DOHH2 (cell line): ENCODE data around the gene EFCAB9.

ENCODE experiments used
- H3F3A ChIP-seq: fragments of 200-600 bp; sonication (generic), shearing (Covaris generic); 2 replicates; pipeline ENCODE4 v1.6.0; 2016; ENCODE audit warnings: antibody characterized with exemption, mild to moderate bottlenecking; ENCODE audit not compliant: control insufficient read depth, insufficient read depth
- H3K27ac ChIP-seq: fragments of 200-600 bp; sonication (generic); 2 replicates; pipeline ENCODE4 v1.5.1; 2014; ENCODE audit warnings: low read depth, mild to moderate bottlenecking, low read length, moderate library complexity
- H3K27me3 ChIP-seq: fragments of 200-600 bp; sonication (generic); 2 replicates; pipeline ENCODE4 v1.6.1; 2014; ENCODE audit warnings: mild to moderate bottlenecking, low read length, mixed read lengths; ENCODE audit not compliant: control insufficient read depth
- H3K36me3 ChIP-seq: fragments of 200-600 bp; sonication (generic); 2 replicates; pipeline ENCODE4 v1.6.1; 2014; ENCODE audit warnings: mild to moderate bottlenecking, low read length, moderate library complexity, mixed read lengths; ENCODE audit not compliant: control insufficient read depth
- H3K4me1 ChIP-seq: fragments of 200-600 bp; sonication (generic); 2 replicates; pipeline ENCODE4 v1.6.1; 2014; ENCODE audit warnings: mild to moderate bottlenecking, low read length, mixed read lengths; ENCODE audit not compliant: control insufficient read depth
- H3K4me2 ChIP-seq: fragments of 200-600 bp; sonication (generic); 2 replicates; pipeline ENCODE4 v1.6.0; 2014; ENCODE audit warnings: mild to moderate bottlenecking, low read length, moderate library complexity
- H3K4me3 ChIP-seq: fragments of 200-600 bp; sonication (generic); 2 replicates; pipeline ENCODE4 v1.5.1; 2014; ENCODE audit warnings: mild to moderate bottlenecking, low read length, mixed read lengths
- H3K79me2 ChIP-seq: fragments of 200-600 bp; sonication (generic); 2 replicates; pipeline ENCODE4 v1.6.1; 2014; ENCODE audit warnings: mild to moderate bottlenecking, low read length, mixed read lengths; ENCODE audit not compliant: control insufficient read depth
- H3K9me2 ChIP-seq: fragments of 200-600 bp; sonication (generic); replicated peaks from 2 replicates; pipeline ENCODE4 v1.6.1; 2014; ENCODE audit warnings: mild to moderate bottlenecking, low read length, mixed read lengths; ENCODE audit not compliant: control insufficient read depth
- H3K9me3 ChIP-seq: fragments of 200-600 bp; sonication (generic); 2 replicates; pipeline ENCODE4 v1.6.1; 2014; ENCODE audit warnings: antibody characterized with exemption, low read length, mixed read lengths; ENCODE audit not compliant: control insufficient read depth, insufficient read depth
- H4K20me1 ChIP-seq: fragments of 200-600 bp; sonication (generic); 2 replicates; pipeline ENCODE4 v1.6.0; 2014; ENCODE audit warnings: low read depth, mild to moderate bottlenecking, antibody characterized with exemption, low read length, moderate library complexity; ENCODE audit not compliant: control insufficient read depth, insufficient read depth
- CTCF ChIP-seq: fragments of 200-600 bp; sonication (generic); IDR thresholded peaks from one replicate; pipeline ENCODE4 v1.5.1; 2014; ENCODE audit warnings: antibody characterized with exemption, mild to moderate bottlenecking, low read depth, low read length; ENCODE audit not compliant: poor library complexity, severe bottlenecking
- EZH2phosphoT487 ChIP-seq: fragments of 200-600 bp; sonication (generic); IDR thresholded peaks from 2 replicates; pipeline ENCODE4 v1.6.1; 2017; ENCODE audit warnings: borderline replicate concordance, mild to moderate bottlenecking, antibody characterized with exemption, low read length, moderate library complexity, mixed read lengths

The EFCAB9 gene

GRCh38 chr5:172188033-172188892 is 5.7 kb upstream of the EFCAB9 start, which contains the start of gene STK10:
TSS of gene STK10 (minus strand) at chr5:172188224. CDS start at chr5:172188042, 182 bp downstream.
- peaks cover 46% of the 10 kb centered on the region for H3K79me2 ChIP-seq
- no peaks in the 10 kb centered on the region; the same call in 1 of the 2 replicates for H3K27me3 ChIP-seq
- peaks cover 4% of the 10 kb centered on the region; the same call in 1 of the 2 replicates for H4K20me1 ChIP-seq
- H3K27ac ChIP-seq, result peak within 1 kb of the TSS; percentile 57
- no peaks in the 10 kb centered on the region for H3K9me3 ChIP-seq
- H3K4me3 ChIP-seq, result peak within 1 kb of the TSS; percentile 91
- peak within 1 kb of the TSS; percentile 94 for H3K4me2 ChIP-seq
- H3K4me1 ChIP-seq, result peaks cover 37% of the 10 kb centered on the region
- no peaks in the 10 kb centered on the region for H3F3A ChIP-seq
- H3K9me2 ChIP-seq, result no peaks in the 10 kb centered on the region
- no peak for TF ChIP-seq EZH2phosphoT487
- TF ChIP-seq CTCF, result peak; percentile 88
- H3K36me3 ChIP-seq, result peaks cover 8% of the 10 kb centered on the region; the same call in 1 of the 2 replicates

GRCh38 chr5:172188893-172189692 is 4.9 kb upstream of the EFCAB9 start:
- TF ChIP-seq EZH2phosphoT487, result no peak
- Histone ChIP-seq H3K27ac (no peak overlapping the region), H3K4me3 (peak overlapping the region; percentile 91), H3K4me2 (peak overlapping the region; percentile 94), H3K9me3 (no peaks in the 10 kb centered on the region), H3K27me3 (no peaks in the 10 kb centered on the region; the same call in 1 of the 2 replicates), H3K36me3 (peaks cover 6% of the 10 kb centered on the region; the same call in 1 of the 2 replicates), H3F3A (no peaks in the 10 kb centered on the region), H3K9me2 (no peaks in the 10 kb centered on the region), H3K4me1 (peaks cover 37% of the 10 kb centered on the region), H4K20me1 (peaks cover 4% of the 10 kb centered on the region; the same call in 1 of the 2 replicates), H3K79me2 (peaks cover 38% of the 10 kb centered on the region)

- Histone ChIP-seq H3K9me2 (no peaks in the 10 kb centered on the region), H4K20me1 (peaks cover 4% of the 10 kb centered on the region; the same call in 1 of the 2 replicates), H3K9me3 (no peaks in the 10 kb centered on the region), H3F3A (no peaks in the 10 kb centered on the region), H3K4me1 (peaks cover 36% of the 10 kb centered on the region), H3K36me3 (peaks cover 6% of the 10 kb centered on the region; the same call in 1 of the 2 replicates), H3K4me2 (no peak overlapping the region), H3K4me3 (no peak overlapping the region), H3K27me3 (no peaks in the 10 kb centered on the region; the same call in 1 of the 2 replicates), H3K79me2 (peaks cover 31% of the 10 kb centered on the region), H3K27ac (no peak overlapping the region)
- TF ChIP-seq CTCF (no peak), EZH2phosphoT487 (no peak)
Observed at GRCh38 chr5:172189693-172190296, 4.2 kb upstream of the EFCAB9 start.
